Lung (tissue), 12 donors: Measurements from ENCODE around the gene DDX10. TPM values are rescaled to one million over a fixed set of nuclear protein-coding genes. Genes with fewer than 3 reads are reported as not detected.

Experiments used
- ATAC-seq: fragments of 200-7000 bp; cut with Tn5 transposase; one replicate; pipeline ENCODE4 v1.9.1; 2020; ENCODE audit warnings: moderate number of reproducible peaks; ENCODE audit not compliant: insufficient read depth, low FRiP score
- DNase-seq, 3 donors: peaks; one replicate each; pipeline ENCODE4 v3.0.0-alpha.2; 2013 to 2017
- H3K27ac ChIP-seq, 2 donors: one replicate each; pipeline ENCODE4 v1.5.1; 2013; ENCODE audit warnings: mild to moderate bottlenecking in 2 of 2, moderate library complexity in 2 of 2, control low read depth in 1 of 2, inconsistent platforms in 1 of 2, low read depth in 1 of 2, low read length in 1 of 2
- H3K27me3 ChIP-seq, 3 donors: one replicate each; pipeline ENCODE4 v1.5.1; 2013; ENCODE audit warnings: low read length in 2 of 3; ENCODE audit not compliant: control insufficient read depth in 3 of 3, insufficient read depth in 3 of 3
- H3K36me3 ChIP-seq, 4 donors: one replicate each; pipeline ENCODE4 v1.5.1; 2013; ENCODE audit warnings: low read length in 4 of 4, mild to moderate bottlenecking in 1 of 4, moderate library complexity in 1 of 4; ENCODE audit not compliant: control insufficient read depth in 4 of 4, insufficient read depth in 4 of 4
- H3K4me1 ChIP-seq, 5 donors: one replicate each; pipeline ENCODE4 v1.5.1; 2013; ENCODE audit warnings: low read length in 5 of 5, mild to moderate bottlenecking in 2 of 5, moderate library complexity in 1 of 5; ENCODE audit not compliant: control insufficient read depth in 5 of 5, insufficient read depth in 5 of 5
- H3K4me3 ChIP-seq: one replicate; pipeline ENCODE4 v1.5.1; 2013; ENCODE audit warnings: mild to moderate bottlenecking, control low read depth, moderate library complexity
- H3K9ac ChIP-seq, 2 donors: one replicate each; pipeline ENCODE4 v1.5.1; 2013; ENCODE audit warnings: low read length in 2 of 2, control low read depth in 1 of 2; ENCODE audit not compliant: insufficient read depth in 1 of 2
- H3K9me3 ChIP-seq, 4 donors: one replicate each; pipeline ENCODE4 v1.5.1; 2013; ENCODE audit warnings: low read length in 3 of 4, mild to moderate bottlenecking in 1 of 4, moderate library complexity in 1 of 4; ENCODE audit not compliant: control insufficient read depth in 4 of 4, insufficient read depth in 3 of 4
- WGBS, 2 donors: extraction: QIAGEN DNeasy Blood & Tissue Kit; methylation state at CpG; one replicate each; pipeline ENCODE4 v1.1.7; 2013; 5-methylcytosine and 5-hydroxymethylcytosine counted together
- polyA plus RNA-seq, 2 donors: library from polyadenylated mRNA; stranded (reverse); fragments of 200-250 nt; gene quantifications; one replicate each; pipeline ENCODE4 v1.2.1, GENCODE V29; 2013
- total RNA-seq, 2 donors: library from RNA; depleted of rRNA in 1 of 2; stranded (reverse); fragments of >200 nt in 1 of 2; gene quantifications; one replicate each; pipeline ENCODE4 v1.2.1, GENCODE V29; 2014 to 2021
- TF ChIP-seq, protein P1 (sequence below): IDR thresholded peaks from 2 replicates; pipeline ENCODE4 v1.5.1; 2012; ENCODE audit warnings: mild to moderate bottlenecking; ENCODE audit errors: control extremely low read depth, extremely low read depth
- donor health status: control.
- donor health status: control.
- donor health status: Bipolar disorder and iron deficiency.
- donor health status: healthy.
- donor health status: DM: yes; HTN: yes; CAD: no.

DDX10 gene
- total and polyA plus RNA-seq, 4 donors, result 13.9 to 30.5 (median 18.8) TPM

DNA sequence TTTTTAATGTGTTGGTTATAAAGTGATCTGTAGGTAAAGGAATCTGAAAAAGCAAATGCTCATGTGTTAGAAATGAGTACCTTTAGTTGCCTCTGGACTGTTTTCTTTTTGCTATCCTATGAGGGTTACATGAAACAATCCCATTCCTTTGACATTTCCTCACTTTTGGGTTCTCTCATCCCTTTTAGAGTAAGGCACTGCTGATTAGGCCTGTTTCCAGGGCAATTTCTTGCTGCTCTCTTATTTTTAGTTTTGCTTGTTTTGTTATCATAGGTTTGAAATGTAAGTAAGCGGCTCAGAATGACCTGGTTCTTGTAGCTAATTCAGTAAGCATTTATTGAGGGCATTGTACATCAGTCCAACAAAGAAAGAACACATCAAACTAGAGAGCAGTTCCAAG lies 138.9 kb downstream of the DDX10 start:
- Histone ChIP-seq H3K27me3 (no peaks in the 10 kb centered on the region), H3K4me1 (peaks cover 0 to 15% (median 5%) of the 10 kb centered on the region in 5 donors), H3K9me3 (no peaks in the 10 kb centered on the region), H3K9ac (no peak overlapping the region), H3K27ac (no peak overlapping the region), H3K4me3 (no peak overlapping the region), H3K36me3 (no peaks in the 10 kb centered on the region)
- DNase-seq (no peak), ATAC-seq (no peak)
- TF ChIP-seq, protein P1, sequence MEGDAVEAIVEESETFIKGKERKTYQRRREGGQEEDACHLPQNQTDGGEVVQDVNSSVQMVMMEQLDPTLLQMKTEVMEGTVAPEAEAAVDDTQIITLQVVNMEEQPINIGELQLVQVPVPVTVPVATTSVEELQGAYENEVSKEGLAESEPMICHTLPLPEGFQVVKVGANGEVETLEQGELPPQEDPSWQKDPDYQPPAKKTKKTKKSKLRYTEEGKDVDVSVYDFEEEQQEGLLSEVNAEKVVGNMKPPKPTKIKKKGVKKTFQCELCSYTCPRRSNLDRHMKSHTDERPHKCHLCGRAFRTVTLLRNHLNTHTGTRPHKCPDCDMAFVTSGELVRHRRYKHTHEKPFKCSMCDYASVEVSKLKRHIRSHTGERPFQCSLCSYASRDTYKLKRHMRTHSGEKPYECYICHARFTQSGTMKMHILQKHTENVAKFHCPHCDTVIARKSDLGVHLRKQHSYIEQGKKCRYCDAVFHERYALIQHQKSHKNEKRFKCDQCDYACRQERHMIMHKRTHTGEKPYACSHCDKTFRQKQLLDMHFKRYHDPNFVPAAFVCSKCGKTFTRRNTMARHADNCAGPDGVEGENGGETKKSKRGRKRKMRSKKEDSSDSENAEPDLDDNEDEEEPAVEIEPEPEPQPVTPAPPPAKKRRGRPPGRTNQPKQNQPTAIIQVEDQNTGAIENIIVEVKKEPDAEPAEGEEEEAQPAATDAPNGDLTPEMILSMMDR, result no peak
- 86 to 94% methylated on average over 1 of the region's 1 CpG for WGBS, 2 donors

DNA sequence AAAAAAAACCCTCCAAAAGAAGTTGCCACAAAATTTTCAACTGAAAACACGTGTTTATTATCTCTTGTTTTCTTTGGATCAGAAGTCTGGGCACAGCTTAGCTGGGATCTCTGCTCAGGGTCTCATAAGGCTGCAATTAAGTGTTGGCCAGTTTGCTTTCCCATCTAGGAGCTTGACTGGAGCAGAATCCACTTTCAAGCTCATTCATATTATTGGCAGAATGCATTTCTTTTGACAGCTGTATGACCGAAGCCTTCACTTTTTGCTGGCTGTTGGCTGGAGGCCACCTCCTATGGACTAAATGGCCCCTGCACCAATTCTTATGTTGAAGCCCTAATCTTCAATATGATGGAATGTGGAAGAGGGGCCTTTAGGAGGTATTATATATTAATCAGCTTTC lies 139.6 kb downstream of the DDX10 start:
- Histone ChIP-seq H3K27me3 (no peaks in the 10 kb centered on the region), H3K27ac (no peak overlapping the region), H3K9me3 (no peaks in the 10 kb centered on the region), H3K9ac (no peak overlapping the region), H3K4me1 (peaks cover 0 to 15% (median 5%) of the 10 kb centered on the region in 5 donors), H3K4me3 (no peak overlapping the region), H3K36me3 (no peaks in the 10 kb centered on the region)
- 83 to 92% methylated on average over 2 of the region's 2 CpGs for WGBS, 2 donors
- no peak for ATAC-seq
- peak; percentile 14 to 56 (median 55) for DNase-seq
- TF ChIP-seq, protein P1, result no peak

DNA sequence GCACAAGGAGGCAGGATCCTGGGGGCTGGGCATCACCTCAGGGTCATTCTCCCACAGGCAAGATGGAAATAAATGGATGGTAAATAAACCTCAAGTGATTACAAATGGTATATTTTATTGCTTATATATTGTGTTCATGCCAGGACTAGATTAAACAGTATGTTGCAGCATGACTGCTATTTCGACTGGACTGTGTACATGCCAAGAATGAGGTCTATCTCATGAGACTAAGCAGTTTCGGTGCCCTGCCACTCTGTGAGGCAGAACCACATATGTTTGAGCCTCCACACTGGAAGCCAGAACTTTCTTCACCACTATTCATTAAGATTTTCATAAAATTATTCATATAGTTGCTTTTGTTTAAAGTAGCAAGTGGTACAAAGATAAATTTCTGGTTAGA lies 140.2 kb downstream of the DDX10 start:
- Histone ChIP-seq H3K4me1 (peaks cover 0 to 15% (median 5%) of the 10 kb centered on the region in 5 donors), H3K36me3 (no peaks in the 10 kb centered on the region), H3K4me3 (no peak overlapping the region), H3K27ac (no peak overlapping the region), H3K9ac (no peak overlapping the region), H3K9me3 (no peaks in the 10 kb centered on the region), H3K27me3 (no peaks in the 10 kb centered on the region)
- DNase-seq (peak in 2 of 3 donors; percentile 11 to 28), ATAC-seq (no peak)
- TF ChIP-seq, protein P1, result no peak
- 87 to 95% methylated on average over 2 of the region's 2 CpGs for WGBS, 2 donors

DNA sequence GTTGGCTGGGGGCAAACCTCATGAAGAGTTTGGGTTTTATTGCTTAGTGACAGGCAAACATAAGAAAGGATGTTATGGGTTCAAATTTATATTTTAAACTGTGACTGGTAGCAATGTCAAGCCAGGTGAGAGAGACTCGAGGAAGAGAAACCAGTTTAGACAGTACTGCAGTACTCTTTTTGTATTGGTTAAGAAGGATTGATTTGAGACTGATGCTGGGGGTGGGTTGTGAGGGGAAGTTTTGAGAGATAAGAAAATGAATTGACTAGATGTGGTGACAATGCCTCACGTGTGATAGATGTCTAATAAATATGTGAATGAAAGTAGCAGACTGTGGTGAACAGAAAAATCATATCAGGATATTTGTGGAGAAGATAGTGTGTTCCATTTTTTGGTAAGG lies 142.4 kb downstream of the DDX10 start:
- no peaks in the 10 kb centered on the region for H3K36me3 ChIP-seq
- TF ChIP-seq, protein P1, result no peak
- 83 to 94% methylated on average over 2 of the region's 2 CpGs for WGBS, 2 donors
- no peak for ATAC-seq
- no peak for DNase-seq
- H3K4me1 ChIP-seq, result peaks cover 0 to 15% (median 5%) of the 10 kb centered on the region in 5 donors
- H3K4me3 ChIP-seq, result no peak overlapping the region
- H3K9ac ChIP-seq, result no peak overlapping the region
- no peaks in the 10 kb centered on the region for H3K9me3 ChIP-seq
- H3K27ac ChIP-seq, result no peak overlapping the region
- no peaks in the 10 kb centered on the region for H3K27me3 ChIP-seq
